ENCODE results near the gene IRX6. TPM values are rescaled to one million over a fixed set of nuclear protein-coding genes. Genes with fewer than 3 reads are reported as not detected.

Gene IRX6
- total and polyA plus RNA-seq, 2 of the 4 experiments (the other 2 are of a cell fraction): not detected

GRCh38 chr16:55341681-55342080 lies 17.7 kb downstream of the IRX6 start:
- H2BK15ac ChIP-seq (ENCODE audit: low read depth, low read length): no peak overlapping the region
- no peaks in the 10 kb centered on the region for H3K9me3 ChIP-seq (ENCODE audit: control insufficient read depth, insufficient read depth, low read length)
- intact Hi-C loops (cut with micrococcal nuclease): no loop called here
- no peak overlapping the region for H3K9ac ChIP-seq (ENCODE audit: low read depth, low read length)
- H4K91ac ChIP-seq (ENCODE audit: insufficient read depth, low read depth, low read length): no peak overlapping the region
- CTCF ChIA-PET: no interaction called here
- in situ Hi-C loops (cut with MboI; ENCODE audit: low sequenced_read_pairs): no loop called here
- H3K4me3 ChIP-seq (ENCODE audit: insufficient read depth, low read depth, low read length): no peak overlapping the region
- no peaks in the 10 kb centered on the region for H3K36me3 ChIP-seq (ENCODE audit: control insufficient read depth, insufficient read depth, low read length)
- H3K79me1 ChIP-seq (ENCODE audit: low read depth in 1 of 2, low read length in 2 of 2): no peaks in the 10 kb centered on the region
- no peaks in the 10 kb centered on the region for H3K27me3 ChIP-seq (ENCODE audit: control insufficient read depth, insufficient read depth, low read length)
- no CpG with 5 or more reads among the region's 4 CpGs for WGBS, 2 experiments (ENCODE audit: extremely low coverage in 2 of 2, insufficient read length in 1 of 2)
- no peak overlapping the region for H3K56ac ChIP-seq (ENCODE audit: extremely low read depth, insufficient read depth, low read length)
- no peak overlapping the region for H2AK5ac ChIP-seq (ENCODE audit: low read depth, low read length)
- no peak overlapping the region for H3K27ac ChIP-seq (ENCODE audit: insufficient read depth, low read length)
- H3K4ac ChIP-seq (ENCODE audit: low read depth, low read length): no peak overlapping the region
- H2BK120ac ChIP-seq (ENCODE audit: low read depth, low read length): no peak overlapping the region
- H2BK5ac ChIP-seq (ENCODE audit: low read depth, low read length, poor library complexity, severe bottlenecking): no peak overlapping the region
- H3K18ac ChIP-seq (ENCODE audit: low read depth, low read length): no peak overlapping the region
- BruUV-seq (replicated peaks): no TSS peak
- H3K4me1 ChIP-seq (ENCODE audit: control insufficient read depth, insufficient read depth, low read length): no peaks in the 10 kb centered on the region
- DNase-seq (no peak), ATAC-seq (ENCODE audit: low read depth) (no peak)
- no peaks in the 10 kb centered on the region for H4K20me1 ChIP-seq (ENCODE audit: insufficient read depth, low read length)
- no peak overlapping the region for H3K23ac ChIP-seq (ENCODE audit: low read depth, low read length)
- H3K14ac ChIP-seq (replicated peaks; ENCODE audit: low read depth, low read length): no peak overlapping the region
- H4K8ac ChIP-seq (ENCODE audit: low read depth in 2 of 2, low read length in 2 of 2): no peak overlapping the region
- H4K5ac ChIP-seq (ENCODE audit: low read depth, low read length): no peak overlapping the region
- H3K4me2 ChIP-seq (ENCODE audit: low read depth, low read length): no peak overlapping the region
- no peak overlapping the region for H2AFZ ChIP-seq (replicated peaks; ENCODE audit: low read length, poor library complexity)
- dilution Hi-C loops (cut with HindIII; ENCODE audit: low sequenced_read_pairs, unreplicated experiment): no loop called here
- no peak overlapping the region for H2BK20ac ChIP-seq (ENCODE audit: low read depth, low read length)
- H3K9me1 ChIP-seq (ENCODE audit: insufficient read depth, low read length): no peaks in the 10 kb centered on the region
- no peak overlapping the region for H2AK9ac ChIP-seq (replicated peaks; ENCODE audit: low read depth, low read length, poor library complexity)
- no peak for TF ChIP-seq USF2 (IDR thresholded peaks at IDR 0.05; ENCODE audit: low read depth, low read length)
- TF ChIP-seq CHD1 (IDR thresholded peaks at IDR 0.05; ENCODE audit: low read depth, low read length): no peak
- TF ChIP-seq MAFK (IDR thresholded peaks at IDR 0.05; ENCODE audit: low read depth, low read length): no peak
- no peak for TF ChIP-seq RAD21 (IDR thresholded peaks at IDR 0.05; ENCODE audit: low read length)
- TF ChIP-seq RFX5 (IDR thresholded peaks at IDR 0.05; ENCODE audit: low read depth, low read length): no peak
- no peak for TF ChIP-seq SMC3 (IDR thresholded peaks at IDR 0.05; ENCODE audit: low read depth, low read length)
- no peak for TF ChIP-seq MAZ (IDR thresholded peaks at IDR 0.05; ENCODE audit: borderline replicate concordance, low read depth, low read length)
- TF ChIP-seq RCOR1 (IDR thresholded peaks at IDR 0.05; ENCODE audit: insufficient replicate concordance, low read length): no peak
- TF ChIP-seq POLR2A (IDR thresholded peaks at IDR 0.05; ENCODE audit: low read depth, low read length): no peak
- TF ChIP-seq MXI1 (IDR thresholded peaks at IDR 0.05; ENCODE audit: borderline replicate concordance, low read depth, low read length): no peak
- no peak for TF ChIP-seq FOS (IDR thresholded peaks at IDR 0.05; ENCODE audit: low read depth, low read length)
- TF ChIP-seq BHLHE40 (IDR thresholded peaks at IDR 0.05; ENCODE audit: low read depth, low read length): no peak
- POLR2A ChIA-PET (ENCODE audit: unreplicated experiment): no interaction called here
